ENCODE measurements around the gene TAF4B. TPM values are rescaled to one million over a fixed set of nuclear protein-coding genes. Genes with fewer than 3 reads are reported as not detected.

TAF4B gene
- total RNA-seq, 1 donor from 2014 or later: 2.8 TPM

GRCh38 chr18:26207937-26208336, 18.3 kb upstream of the TAF4B start:
- H3K27me3 ChIP-seq (ENCODE audit: low read depth): no peaks in the 10 kb centered on the region
- DNase-seq: no peak
- intact Hi-C loops (cut with DNase I): no loop called here
- H3K36me3 ChIP-seq: no peaks in the 10 kb centered on the region
- H3K4me1 ChIP-seq: no peaks in the 10 kb centered on the region
- H3K9me3 ChIP-seq: no peaks in the 10 kb centered on the region
- H3K4me3 ChIP-seq: no peak overlapping the region
- no peak for TF ChIP-seq CTCF (IDR thresholded peaks at IDR 0.05)
- no peak overlapping the region for H3K27ac ChIP-seq
- no peak for ATAC-seq

GRCh38 chr18:26208977-26209376, 17.3 kb upstream of the TAF4B start:
- peak; percentile 53 to 72 for ATAC-seq
- H3K4me1 ChIP-seq: no peaks in the 10 kb centered on the region
- no peak for TF ChIP-seq CTCF (IDR thresholded peaks at IDR 0.05)
- no peaks in the 10 kb centered on the region for H3K36me3 ChIP-seq
- H3K27ac ChIP-seq: no peak overlapping the region
- intact Hi-C loops (cut with DNase I): no loop called here
- no peaks in the 10 kb centered on the region for H3K27me3 ChIP-seq (ENCODE audit: low read depth)
- no peaks in the 10 kb centered on the region for H3K9me3 ChIP-seq
- DNase-seq: no peak
- no peak overlapping the region for H3K4me3 ChIP-seq

GRCh38 chr18:26210147-26210546, 16.1 kb upstream of the TAF4B start:
- H3K9me3 ChIP-seq: no peaks in the 10 kb centered on the region
- DNase-seq: no peak
- ATAC-seq: no peak
- no peak overlapping the region for H3K4me3 ChIP-seq
- no peaks in the 10 kb centered on the region for H3K4me1 ChIP-seq
- no peaks in the 10 kb centered on the region for H3K27me3 ChIP-seq (ENCODE audit: low read depth)
- no peak overlapping the region for H3K27ac ChIP-seq
- no peak for TF ChIP-seq CTCF (IDR thresholded peaks at IDR 0.05)
- no peaks in the 10 kb centered on the region for H3K36me3 ChIP-seq
- intact Hi-C loops (cut with DNase I): no loop called here

GRCh38 chr18:26215247-26215970, 10.8 kb upstream of the TAF4B start:
- no peaks in the 10 kb centered on the region for H3K27me3 ChIP-seq (ENCODE audit: low read depth)
- intact Hi-C loops (cut with DNase I): no loop called here
- TF ChIP-seq CTCF (IDR thresholded peaks at IDR 0.05): no peak
- H3K4me1 ChIP-seq: no peaks in the 10 kb centered on the region
- no peak for ATAC-seq
- DNase-seq: no peak
- no peaks in the 10 kb centered on the region for H3K9me3 ChIP-seq
- H3K27ac ChIP-seq: no peak overlapping the region
- H3K4me3 ChIP-seq: no peak overlapping the region
- H3K36me3 ChIP-seq: no peaks in the 10 kb centered on the region

- Histone ChIP-seq H3K36me3 (no peaks in the 10 kb centered on the region), H3K27me3 (ENCODE audit: low read depth) (no peaks in the 10 kb centered on the region), H3K4me1 (peaks cover 16% of the 10 kb centered on the region), H3K27ac (no peak overlapping the region), H3K9me3 (no peaks in the 10 kb centered on the region), H3K4me3 (no peak overlapping the region)
- DNase-seq (no peak), ATAC-seq (no peak)
- no peak for TF ChIP-seq CTCF (IDR thresholded peaks at IDR 0.05)
- intact Hi-C loops (cut with DNase I): no loop called here
These were observed 1.1 kb upstream of the TAF4B start for GRCh38 chr18:26225022-26225693.

All from lower lobe of right lung (tissue), 2 donors.